GM23248 (cell line): Measurements from ENCODE around the gene ZEB1.

Experiments used
- EZH2 ChIP-seq: fragments of 200-600 bp; sonication (generic); IDR thresholded peaks from 2 replicates; pipeline ENCODE4 v1.6.1; 2018; ENCODE audit warnings: antibody characterized with exemption, mild to moderate bottlenecking; ENCODE audit not compliant: insufficient read depth, poor library complexity, severe bottlenecking
- EZH2phosphoT487 ChIP-seq: fragments of 200-600 bp; sonication (generic); IDR thresholded peaks from 2 replicates; pipeline ENCODE4 v1.6.1; 2018; ENCODE audit warnings: antibody characterized with exemption, moderate library complexity, mild to moderate bottlenecking, low read depth; ENCODE audit not compliant: insufficient read depth

GRCh38 chr10:31320550-31321211 lies 1.7 kb downstream of the ZEB1 start:
- no peak for TF ChIP-seq EZH2
- TF ChIP-seq EZH2phosphoT487 = no peak
